Suppressor macrophage treated with lipopolysaccharide for 4 hours (primary cell): ENCODE results near the gene SGMS1.
"Not testable (repeated sequence)": the region's sequence is repeated elsewhere in the genome, so short reads cannot be mapped to it uniquely, and the experiment has no call there.

Experiments
- DNase-seq: peaks from one replicate; pipeline ENCODE4 v3.0.0-alpha.2; 2020

Gene SGMS1

GRCh38 chr10:50356481-50356832, 267.3 kb downstream of the SGMS1 start:
- not testable (repeated sequence) for DNase-seq

- DNase-seq: not testable (repeated sequence)
These were observed 267.9 kb downstream of the SGMS1 start for GRCh38 chr10:50355693-50356480.

DNA sequence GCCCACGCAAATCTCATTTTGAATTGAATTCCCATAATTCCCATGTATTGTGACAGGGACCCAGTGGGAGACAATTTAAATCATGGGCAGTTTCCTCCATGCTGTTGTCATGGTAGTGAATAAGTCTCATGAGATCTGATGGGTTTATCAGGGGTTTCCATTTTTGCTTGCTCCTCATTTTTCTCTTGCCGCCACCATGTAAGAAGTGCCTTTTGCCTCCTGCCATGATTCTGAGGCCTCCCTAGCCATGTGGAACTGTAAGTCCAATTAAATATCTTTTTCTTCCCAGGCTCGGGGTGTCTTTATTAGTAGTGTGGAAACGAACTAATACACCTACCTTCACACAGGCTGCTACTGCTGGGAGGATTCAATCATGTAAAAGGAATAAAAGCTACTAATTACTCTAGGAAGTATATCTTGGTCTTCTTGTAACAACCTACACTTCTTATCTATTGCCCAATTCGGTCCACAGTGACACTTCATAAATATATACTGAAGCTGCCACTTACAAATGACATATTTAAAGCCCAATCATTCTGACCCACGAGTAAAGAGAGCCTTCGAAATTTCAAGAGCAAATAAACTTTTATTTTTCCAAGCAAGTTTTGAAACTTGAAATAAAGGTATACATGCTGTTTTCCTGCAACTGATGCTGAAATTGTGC, 272.1 kb downstream of the SGMS1 start:
- DNase-seq: no peak

DNA sequence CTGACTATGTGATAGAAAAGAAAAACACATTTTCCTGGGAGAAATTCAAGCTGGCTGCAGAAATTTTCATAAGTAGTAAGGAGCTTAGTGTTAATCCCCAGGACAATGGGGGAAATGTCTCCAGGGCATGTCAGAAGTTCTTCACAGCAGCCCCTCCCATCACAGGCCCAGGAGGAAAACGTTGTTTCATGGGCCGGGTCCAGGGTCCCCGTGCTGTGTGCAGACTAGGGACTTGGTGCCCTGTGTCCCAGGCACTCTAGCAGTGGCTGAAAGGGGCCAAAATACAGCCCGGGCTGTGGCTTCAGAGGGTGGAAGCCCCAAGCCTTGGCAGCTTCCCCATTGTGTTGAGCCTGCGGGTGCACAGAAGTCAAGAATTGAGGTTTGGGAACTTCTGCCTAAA, 273.4 kb downstream of the SGMS1 start:
- DNase-seq: no peak

GRCh38 chr10:50349554-50349953, 274.2 kb downstream of the SGMS1 start:
- no peak for DNase-seq

DNA sequence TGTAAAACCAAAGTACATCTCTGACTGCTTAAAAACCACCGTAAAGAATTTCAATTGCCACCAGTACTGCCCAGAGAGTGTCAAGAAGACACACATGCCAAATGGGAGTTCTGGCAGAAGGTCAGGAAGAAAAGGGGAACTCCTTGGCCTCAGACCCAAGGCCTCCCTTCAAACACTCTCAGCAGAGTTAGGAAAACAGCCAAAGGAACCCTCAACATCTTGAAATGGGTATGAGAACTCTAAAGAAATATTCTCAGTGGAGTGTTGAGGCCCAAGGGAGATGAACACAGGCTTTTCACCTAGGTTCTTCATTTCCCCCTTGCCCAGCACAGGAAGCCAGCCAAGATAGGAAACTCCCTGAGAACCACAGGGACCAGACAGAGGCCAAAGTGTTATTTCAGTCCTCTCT, 276.4 kb downstream of the SGMS1 start:
- peak; percentile 23 for DNase-seq

GRCh38 chr10:50346942-50347341, 276.8 kb downstream of the SGMS1 start:
- no peak for DNase-seq

DNA sequence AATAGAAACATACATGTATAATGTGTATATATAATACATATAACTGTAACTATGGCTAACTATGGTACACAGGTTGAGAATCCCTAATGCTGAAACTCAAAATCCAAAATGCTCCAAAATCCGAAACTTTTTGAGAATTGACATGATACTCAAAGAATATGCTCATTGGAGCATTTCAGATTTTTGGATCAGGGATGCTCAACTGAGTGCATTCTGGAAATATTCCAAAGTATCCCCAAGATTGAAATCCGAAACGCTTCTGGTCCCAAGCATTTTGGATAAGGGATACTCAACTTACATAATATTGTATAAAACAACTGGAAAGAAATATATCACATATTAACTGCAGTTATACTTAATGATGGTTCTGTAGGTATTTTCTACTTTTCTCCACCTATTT, 278.2 kb downstream of the SGMS1 start:
- no peak for DNase-seq

- DNase-seq: no peak
These were observed 279.9 kb downstream of the SGMS1 start for GRCh38 chr10:50343702-50344331.

DNA sequence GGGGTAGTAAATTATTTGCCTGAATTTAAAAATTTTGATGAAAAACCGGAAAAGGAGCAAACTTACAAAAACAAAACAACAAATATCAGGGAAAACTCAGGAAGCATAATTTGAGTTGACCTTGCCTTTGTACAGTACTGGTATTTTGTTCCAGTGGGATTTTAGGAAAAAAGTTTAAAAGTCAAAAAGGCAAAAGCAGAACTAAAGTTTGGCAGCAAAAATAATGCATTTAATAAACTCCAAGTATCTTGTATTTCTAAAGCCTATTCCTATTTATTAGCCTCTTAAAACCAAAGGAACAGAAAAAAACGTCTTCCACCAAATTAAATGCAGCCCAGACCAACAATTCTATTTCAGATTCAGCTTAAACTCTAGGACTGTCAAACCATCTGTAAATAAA, 281.8 kb downstream of the SGMS1 start:
- DNase-seq: no peak

GRCh38 chr10:50336140-50336539, 287.6 kb downstream of the SGMS1 start:
- no peak for DNase-seq

DNA sequence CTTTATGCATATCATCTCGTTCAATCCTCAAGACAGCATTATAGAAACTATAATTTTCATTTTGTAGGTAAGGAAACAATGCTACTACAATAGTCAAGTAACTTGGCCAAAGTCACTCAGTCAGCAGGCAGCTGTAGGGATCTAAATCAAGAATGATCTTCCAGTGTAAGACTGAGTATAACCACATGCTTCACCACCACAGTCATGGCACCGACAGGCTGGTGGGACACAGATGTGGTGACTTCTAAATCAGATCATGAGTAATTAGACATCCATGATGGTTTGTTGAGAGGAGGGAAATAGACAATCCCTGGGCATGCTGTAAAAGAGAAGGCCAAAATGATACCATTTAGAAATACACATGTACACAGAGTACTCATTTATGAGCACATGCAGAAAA, 288.4 kb downstream of the SGMS1 start:
- no peak for DNase-seq

DNA sequence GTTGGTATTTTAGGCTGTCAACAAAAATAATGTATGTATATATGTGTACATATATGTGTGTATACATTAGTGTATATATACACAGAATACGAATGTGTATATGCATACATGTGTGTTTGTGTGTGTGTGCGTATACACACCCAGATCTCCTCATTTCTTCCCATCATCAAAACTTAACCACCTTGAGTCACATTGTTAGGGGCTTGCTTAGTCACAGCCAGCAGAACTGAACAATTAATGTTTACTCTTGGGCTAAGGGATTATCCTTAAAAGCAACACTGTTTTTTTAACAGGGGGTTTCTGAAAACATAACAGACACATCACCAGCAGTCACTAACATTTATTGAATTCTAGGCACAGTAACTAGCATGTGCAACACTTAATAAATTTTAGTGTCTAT, 289.5 kb downstream of the SGMS1 start:
- DNase-seq: no peak

DNA sequence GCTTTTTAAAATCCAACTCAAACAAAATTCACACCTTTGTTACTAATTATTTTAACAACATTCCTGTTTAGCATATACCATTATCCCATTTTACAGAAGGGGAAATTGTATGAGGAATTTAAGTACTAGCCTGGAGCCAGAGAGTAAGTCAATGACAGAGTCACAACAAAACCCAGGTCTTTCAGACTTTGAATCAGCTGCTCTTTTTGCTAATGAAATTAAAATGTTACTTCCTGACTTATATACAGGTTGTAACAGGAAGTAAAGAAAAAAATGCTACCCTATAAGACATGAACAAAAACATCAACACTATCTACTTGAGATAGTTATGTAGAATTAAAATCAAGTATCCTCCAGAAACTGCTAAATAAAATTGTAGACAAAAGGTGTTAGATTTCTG, 289.9 kb downstream of the SGMS1 start:
- no peak for DNase-seq

GRCh38 chr10:50332108-50332842, 291.5 kb downstream of the SGMS1 start:
- no peak for DNase-seq

GRCh38 chr10:50331486-50331885, 292.3 kb downstream of the SGMS1 start:
- DNase-seq: no peak

GRCh38 chr10:50326757-50327701, 296.7 kb downstream of the SGMS1 start:
- DNase-seq: peak; percentile 43

DNA sequence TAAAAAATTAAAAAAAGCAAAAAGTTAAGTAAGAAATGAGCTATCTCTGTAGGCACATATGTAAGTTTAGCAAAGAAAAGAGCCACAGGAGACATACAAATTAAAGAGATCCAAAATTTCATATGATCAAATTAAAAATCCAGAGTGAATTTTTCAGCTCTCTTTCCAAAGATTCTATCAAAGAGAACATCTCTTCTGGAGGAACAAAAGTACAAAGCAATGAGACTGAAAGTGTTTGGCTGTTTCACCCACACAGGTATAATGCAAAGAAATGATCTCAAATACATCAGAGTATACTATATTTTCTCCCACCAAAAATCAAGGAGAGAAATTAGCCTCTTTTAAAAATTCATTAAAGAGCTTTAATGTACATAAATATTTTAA, 297.6 kb downstream of the SGMS1 start:
- no peak for DNase-seq

DNA sequence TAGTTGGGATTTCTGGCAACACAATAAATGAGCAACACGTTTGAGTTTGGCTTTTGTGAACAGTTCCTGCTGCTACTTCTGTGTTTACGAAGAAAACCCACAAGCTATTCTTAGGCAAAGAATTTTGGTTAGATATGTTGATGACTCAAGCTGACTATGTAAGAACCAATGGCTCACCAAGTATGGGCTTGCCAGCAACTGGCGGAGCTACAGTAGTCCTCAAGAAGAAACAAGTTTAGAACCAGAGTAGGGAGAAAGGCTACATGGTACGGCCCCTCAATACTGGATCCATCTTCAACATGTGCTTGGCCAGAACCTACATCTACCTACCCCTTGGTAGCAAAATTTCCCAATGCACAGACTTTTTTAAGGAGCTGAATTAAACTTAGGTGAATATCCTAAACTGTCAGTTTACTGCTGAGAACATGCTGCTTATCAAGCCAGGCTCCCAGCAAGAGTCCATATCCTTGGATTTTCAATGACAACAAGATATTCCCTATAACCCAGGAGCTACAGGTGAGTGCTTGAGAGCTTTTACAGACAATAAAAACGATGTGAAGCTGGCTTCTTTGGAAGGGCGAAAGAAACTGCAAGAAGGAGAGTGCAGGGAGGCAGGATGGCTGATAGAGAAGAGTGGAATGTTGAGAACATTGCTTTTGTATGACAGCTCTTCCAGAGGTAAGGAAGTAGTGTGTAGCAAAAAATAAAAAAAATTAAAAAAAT, 298.1 kb downstream of the SGMS1 start:
- DNase-seq: peak; percentile 85

GRCh38 chr10:50324680-50325393, 298.9 kb downstream of the SGMS1 start:
- DNase-seq: no peak

DNA sequence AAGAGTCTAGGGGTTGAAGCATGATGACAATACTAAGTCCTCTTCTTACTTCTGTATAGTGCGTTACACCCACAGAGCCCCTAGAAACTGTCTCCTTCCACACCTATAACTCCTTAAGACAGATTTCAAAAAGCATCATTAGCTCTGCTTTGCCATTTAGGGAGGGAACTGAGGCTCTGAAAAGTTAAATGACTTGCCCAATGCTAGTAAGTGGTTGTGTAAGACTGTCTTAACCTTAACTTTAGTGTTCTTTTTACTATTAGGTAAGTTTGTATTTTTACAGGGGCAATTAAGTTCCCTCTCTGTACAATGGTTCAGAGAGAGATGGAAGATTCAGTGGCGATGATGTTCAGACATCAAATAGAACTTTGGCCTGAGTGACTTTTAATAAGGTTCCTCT, 299.7 kb downstream of the SGMS1 start:
- peak; percentile 20 for DNase-seq
